GM10248 (cell line): Measurements from ENCODE around the gene SPECC1L.

Experiments
- CTCF ChIA-PET: fragments of 300-600 bp; sonication (Branson Sonifier 250); formaldehyde crosslinking; extraction: SDS; loops from one replicate; lab custom pipeline; 2021; ENCODE audit warnings: antibody characterized with exemption; lab: Yijun Ruan, JAX
- POLR2A ChIA-PET: fragments of 350-650 bp; sonication (Branson Sonifier 250); formaldehyde crosslinking; extraction: SDS; loops from one replicate; lab custom pipeline; 2020; ENCODE audit warnings: antibody characterized with exemption; lab: Yijun Ruan, JAX
- DNase-seq: peaks from one replicate; pipeline ENCODE4 v3.0.0; 2012; ENCODE audit errors: extremely low spot score
- TF ChIP-seq, protein P1 (sequence below): IDR thresholded peaks from 2 replicates; pipeline ENCODE4 v1.5.1; 2012; ENCODE audit warnings: mild to moderate bottlenecking, low read depth; ENCODE audit errors: extremely low read depth, missing control alignments, control extremely low read depth

Gene SPECC1L

DNA sequence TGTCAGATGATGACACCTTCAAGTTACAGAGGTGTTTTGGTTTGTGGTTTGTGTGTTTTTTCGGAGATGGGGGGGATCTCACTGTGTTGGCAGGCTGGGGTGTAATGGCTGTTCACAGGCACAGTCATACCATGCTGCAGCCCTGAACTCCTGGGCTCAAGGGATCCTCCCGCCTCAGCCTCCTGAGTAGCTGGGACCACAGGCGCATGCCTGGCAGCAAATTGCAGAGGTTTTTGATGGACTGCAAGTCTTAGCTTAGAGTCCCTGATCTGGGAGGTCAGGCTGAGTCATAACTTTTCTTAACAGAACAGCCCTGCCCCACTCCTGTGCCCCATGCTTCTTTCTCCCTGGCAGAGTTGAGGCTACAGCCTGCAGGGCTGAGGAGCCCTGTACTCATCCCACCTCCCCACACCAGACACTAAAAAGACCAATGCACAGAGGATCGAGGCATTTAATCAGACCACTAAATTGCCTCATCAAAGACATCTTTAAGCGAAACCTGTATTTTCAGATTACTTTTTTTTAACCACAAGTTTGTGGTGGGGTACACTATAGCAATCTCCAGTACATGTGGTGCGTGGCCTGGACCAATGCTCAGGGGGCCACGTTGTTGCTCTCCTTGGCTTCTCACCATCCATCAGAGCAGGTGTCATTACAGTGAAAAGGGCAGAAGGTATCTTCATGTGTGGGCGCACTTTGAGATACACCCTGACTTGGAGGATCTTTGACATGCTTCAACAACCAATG lies 139.7 kb downstream of the SPECC1L start:
- ChIA-PET CTCF (interaction anchor here (0.9 to 1.4 kb wide), 5 partner anchors 9 to 28 kb away, joined by 3 to 5 read pairs (median 4); no protein-coding TSS in a partner anchor), POLR2A (no interaction called here)
- TF ChIP-seq, protein P1, sequence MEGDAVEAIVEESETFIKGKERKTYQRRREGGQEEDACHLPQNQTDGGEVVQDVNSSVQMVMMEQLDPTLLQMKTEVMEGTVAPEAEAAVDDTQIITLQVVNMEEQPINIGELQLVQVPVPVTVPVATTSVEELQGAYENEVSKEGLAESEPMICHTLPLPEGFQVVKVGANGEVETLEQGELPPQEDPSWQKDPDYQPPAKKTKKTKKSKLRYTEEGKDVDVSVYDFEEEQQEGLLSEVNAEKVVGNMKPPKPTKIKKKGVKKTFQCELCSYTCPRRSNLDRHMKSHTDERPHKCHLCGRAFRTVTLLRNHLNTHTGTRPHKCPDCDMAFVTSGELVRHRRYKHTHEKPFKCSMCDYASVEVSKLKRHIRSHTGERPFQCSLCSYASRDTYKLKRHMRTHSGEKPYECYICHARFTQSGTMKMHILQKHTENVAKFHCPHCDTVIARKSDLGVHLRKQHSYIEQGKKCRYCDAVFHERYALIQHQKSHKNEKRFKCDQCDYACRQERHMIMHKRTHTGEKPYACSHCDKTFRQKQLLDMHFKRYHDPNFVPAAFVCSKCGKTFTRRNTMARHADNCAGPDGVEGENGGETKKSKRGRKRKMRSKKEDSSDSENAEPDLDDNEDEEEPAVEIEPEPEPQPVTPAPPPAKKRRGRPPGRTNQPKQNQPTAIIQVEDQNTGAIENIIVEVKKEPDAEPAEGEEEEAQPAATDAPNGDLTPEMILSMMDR, result no peak
- no peak for DNase-seq

DNA sequence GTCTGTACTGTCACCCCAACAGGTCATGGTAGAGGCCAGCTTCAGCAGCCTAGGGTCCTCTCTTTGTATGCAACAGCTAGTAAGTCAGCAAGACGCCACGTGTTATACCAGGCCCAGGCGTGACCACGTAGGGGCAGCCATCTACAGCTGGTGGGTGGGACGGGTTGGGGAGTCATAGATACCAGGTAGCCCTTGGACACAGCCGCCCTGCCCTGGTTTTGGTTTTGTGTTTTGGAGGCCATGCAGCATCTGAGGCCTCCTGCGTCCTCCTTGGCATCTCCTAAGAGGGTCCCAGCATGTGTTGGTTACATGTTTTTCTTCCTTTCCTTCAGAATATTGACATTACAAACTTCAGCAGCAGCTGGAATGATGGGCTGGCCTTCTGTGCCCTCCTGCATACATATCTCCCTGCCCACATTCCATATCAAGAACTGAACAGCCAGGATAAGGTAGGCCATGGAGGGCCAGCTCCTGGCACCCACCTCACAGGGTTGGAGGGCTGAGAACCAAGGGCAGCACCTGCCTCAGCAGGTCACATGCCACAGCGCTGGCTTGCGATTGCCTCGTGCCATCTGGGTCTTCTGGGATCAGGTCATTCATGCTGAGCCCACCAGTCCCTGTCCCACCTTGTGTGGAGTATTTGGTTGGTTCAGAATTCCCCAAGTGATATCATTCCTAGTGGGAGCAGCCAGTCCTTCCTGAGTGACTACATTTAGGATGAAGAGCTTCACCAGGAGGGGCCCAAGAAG lies 140.8 kb downstream of the SPECC1L start:
- CTCF ChIA-PET, result interaction anchor here (0.9 to 1.3 kb wide), 2 partner anchors 13 to 110 kb away, joined by 4 to 5 read pairs; no protein-coding TSS in a partner anchor
- TF ChIP-seq, protein P1, result no peak
- POLR2A ChIA-PET, result no interaction called here
- DNase-seq, result no peak

DNA sequence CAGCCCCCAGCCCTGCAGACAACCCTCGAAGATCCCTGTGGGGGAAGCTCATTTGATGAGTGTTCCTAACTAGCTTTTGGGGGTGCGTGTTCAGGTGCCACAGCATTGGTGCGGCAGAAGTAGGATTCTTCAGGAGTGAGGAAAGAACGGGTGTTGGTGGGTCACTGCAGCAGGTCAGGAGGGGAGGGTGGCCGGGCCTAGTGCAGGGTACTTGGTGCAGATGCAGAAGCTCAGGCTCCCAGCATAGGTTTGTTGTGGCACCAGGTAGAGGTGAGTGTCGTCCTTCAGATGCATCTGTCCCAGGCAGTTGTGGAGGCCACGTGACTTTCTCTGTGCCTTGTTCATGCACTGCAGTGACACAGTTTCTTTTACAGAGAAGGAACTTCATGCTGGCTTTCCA lies 141.6 kb downstream of the SPECC1L start:
- CTCF ChIA-PET, result interaction anchor here (1.3 kb wide), 1 partner anchor 12 kb away, joined by 5 read pairs; no protein-coding TSS in a partner anchor
- no peak for DNase-seq
- POLR2A ChIA-PET, result no interaction called here
- TF ChIP-seq, protein P1, result no peak

DNA sequence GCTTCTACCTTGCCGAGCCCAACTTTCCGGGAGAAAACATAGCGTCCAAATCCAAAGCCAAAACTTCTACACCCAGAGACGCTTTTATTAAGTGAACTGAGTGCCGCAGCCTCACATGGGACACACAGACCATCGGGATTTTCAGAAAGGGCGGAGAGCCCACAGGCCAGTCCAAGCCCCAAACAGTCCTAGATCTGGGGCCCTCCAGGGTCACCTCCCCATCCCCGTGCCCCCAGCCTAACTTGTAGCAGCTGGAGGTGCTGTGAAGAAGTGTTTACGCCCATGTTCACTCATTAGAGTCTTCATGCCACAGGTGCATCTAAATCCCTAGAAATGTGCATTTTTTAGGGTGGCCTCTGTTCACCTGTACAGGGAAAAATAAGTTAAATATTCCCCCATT lies 142.6 kb downstream of the SPECC1L start:
- CTCF ChIA-PET, result no interaction called here
- TF ChIP-seq, protein P1, result no peak
- POLR2A ChIA-PET, result no interaction called here
- DNase-seq, result no peak

DNA sequence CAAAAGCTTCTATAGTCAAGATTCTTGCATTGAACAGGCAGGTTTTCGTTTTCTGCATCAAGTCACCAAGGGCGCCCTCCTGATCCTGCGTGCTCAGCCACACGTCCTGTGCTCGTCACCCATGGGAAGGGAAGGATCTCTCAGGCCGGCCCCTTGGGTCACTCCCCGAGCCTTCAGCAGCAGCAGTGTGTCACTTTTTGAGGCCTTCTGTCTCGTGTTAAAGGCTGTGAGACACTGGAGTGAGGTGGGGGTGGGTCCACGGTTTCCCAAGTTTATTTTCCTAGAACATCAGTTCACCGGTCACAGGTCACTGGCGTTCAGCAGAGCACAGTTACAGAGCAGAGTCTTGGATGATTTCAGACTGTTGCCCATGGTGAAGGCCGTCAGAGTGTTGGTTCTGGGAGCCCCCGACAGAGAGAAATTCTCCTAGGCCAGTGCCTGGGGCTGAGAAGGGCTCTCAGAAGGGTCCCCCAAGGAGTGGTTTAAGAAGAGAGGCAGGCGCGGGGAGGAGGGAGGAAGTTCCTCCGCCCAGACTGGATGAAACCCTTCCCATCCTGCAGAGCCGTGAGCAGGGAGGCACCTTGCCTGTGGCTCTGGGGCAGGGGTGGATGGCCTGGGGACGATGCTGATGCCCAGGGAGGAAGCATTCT lies 143.2 kb downstream of the SPECC1L start:
- TF ChIP-seq, protein P1, result no peak
- no peak for DNase-seq
- ChIA-PET CTCF (no interaction called here), POLR2A (no interaction called here)

DNA sequence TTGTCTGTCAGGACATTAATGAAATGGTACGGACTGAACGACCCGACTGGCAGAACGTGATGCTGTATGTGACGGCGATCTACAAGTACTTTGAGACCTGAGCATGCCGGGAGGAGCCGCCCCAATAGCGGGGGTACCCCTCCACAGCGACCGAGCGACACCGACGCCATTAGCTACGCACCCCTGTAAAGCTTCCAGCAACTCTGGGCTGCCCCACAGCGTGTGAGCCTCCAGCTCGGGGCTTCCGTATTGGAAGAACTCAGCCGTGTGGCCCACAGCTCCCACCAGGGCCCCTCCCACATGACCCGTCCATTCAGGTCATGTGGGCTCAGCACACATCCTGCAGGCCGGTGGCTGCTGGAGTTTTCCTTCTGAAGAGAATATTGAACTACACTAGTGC lies 143.9 kb downstream of the SPECC1L start:
- no peak for DNase-seq
- TF ChIP-seq, protein P1, result no peak
- ChIA-PET POLR2A (no interaction called here), CTCF (interaction anchor here (0.8 to 3.0 kb wide), 4 partner anchors 9 to 89 kb away, joined by 3 to 11 read pairs (median 5); partner anchors contain the start of gene ADORA2A)
